Panc1 (cell line): ENCODE data around the gene HSPA12A. TPM values are rescaled to one million over a fixed set of nuclear protein-coding genes. Genes with fewer than 3 reads are reported as not detected.

Experiments used
- ATAC-seq: fragments of 200-7000 bp; cut with Tn5 transposase; 2 replicates; pipeline ENCODE4 v1.9.1; 2020; ENCODE audit warnings: mild to moderate bottlenecking, moderate library complexity
- BruUV-seq: library from RNA; stranded (reverse); fragments of 400-500 nt; replicated peaks from 2 replicates; lab custom pipeline; 2021; lab: Mats Ljungman, UMichigan
- CTCF ChIA-PET: fragments of 300-600 bp; sonication (Branson Sonifier 250); formaldehyde crosslinking; loops from one replicate; lab custom pipeline; 2022; ENCODE audit warnings: antibody characterized with exemption; lab: Charles Lee
- POLR2A ChIA-PET: fragments of 300-600 bp; sonication (Branson Sonifier 250); formaldehyde crosslinking; loops from one replicate; lab custom pipeline; 2022; ENCODE audit warnings: antibody characterized with exemption; lab: Charles Lee
- DNase-seq: peaks from one replicate; pipeline ENCODE4 v3.0.0-alpha.2; 2010; ENCODE audit warnings: low read depth, low spot score
- H3K27ac ChIP-seq: 2 replicates; pipeline ENCODE4 v1.5.1; 2011; ENCODE audit warnings: mild to moderate bottlenecking, low read length, inconsistent platforms
- H3K27me3 ChIP-seq: fragments of 200-500 bp; sonication (Bioruptor generic); 2 replicates; pipeline ENCODE4 v1.6.0; 2014; ENCODE audit warnings: low read length, inconsistent platforms; ENCODE audit not compliant: control insufficient read depth, insufficient read depth
- H3K36me3 ChIP-seq: fragments of 200-500 bp; sonication (Bioruptor generic); 2 replicates; pipeline ENCODE4 v1.5.1; 2014; ENCODE audit warnings: inconsistent platforms, mild to moderate bottlenecking, low read length, moderate library complexity; ENCODE audit not compliant: control insufficient read depth, insufficient read depth
- H3K4me1 ChIP-seq: 2 replicates; pipeline ENCODE4 v1.5.1; 2011; ENCODE audit warnings: inconsistent platforms, mild to moderate bottlenecking, low read length, moderate library complexity; ENCODE audit not compliant: control insufficient read depth, insufficient read depth
- H3K4me3 ChIP-seq, 2 experiments: 2 replicates each; pipeline ENCODE4 v1.5.1; 2011 to 2012; ENCODE audit warnings: low read depth in 2 of 2, low read length in 2 of 2, mild to moderate bottlenecking in 2 of 2, inconsistent platforms in 1 of 2, moderate library complexity in 1 of 2
- H3K9me3 ChIP-seq: fragments of 200-500 bp; sonication (Bioruptor generic); 2 replicates; pipeline ENCODE4 v1.5.1; 2014; ENCODE audit warnings: low read depth, mild to moderate bottlenecking, inconsistent platforms, low read length, moderate library complexity; ENCODE audit not compliant: control insufficient read depth, insufficient read depth
- POLR2AphosphoS5 ChIP-seq: IDR thresholded peaks from 2 replicates; pipeline ENCODE4 v1.6.1; 2012; ENCODE audit warnings: mild to moderate bottlenecking, low read depth, low read length, moderate library complexity
- SIN3A ChIP-seq: IDR thresholded peaks from 2 replicates; pipeline ENCODE4 v1.6.1; 2012; ENCODE audit warnings: low read depth, mild to moderate bottlenecking, low read length, moderate library complexity, borderline replicate concordance; ENCODE audit not compliant: insufficient read depth
- TCF7L2 ChIP-seq: IDR thresholded peaks from 2 replicates; pipeline ENCODE4 v1.6.1; 2011; ENCODE audit warnings: mild to moderate bottlenecking, low read depth, low read length, inconsistent platforms
- in situ Hi-C: cut with HindIII; loops from 2 replicates; pipeline ENCODE4 v1.10.0; 2016; ENCODE audit warnings: low sequenced_read_pairs, low pct_unique_long_range_greater_than_20kb
- intact Hi-C: fragments of 100-400 bp; cut with micrococcal nuclease; formaldehyde crosslinking; loops from one replicate; pipeline ENCODE4 v1.10.0; 2022; ENCODE audit not compliant: unreplicated experiment
- total RNA-seq: library from RNA; stranded (reverse); gene quantifications from one replicate; pipeline ENCODE4 v1.2.1, GENCODE V29; 2021; ENCODE audit not compliant: unreplicated experiment
- TF ChIP-seq, protein P1 (sequence below), 2 experiments: IDR thresholded peaks; 2 replicates each; pipeline ENCODE4 v1.6.1; 2011 to 2012; ENCODE audit warnings: low read depth in 2 of 2, control low read depth in 1 of 2, low read length in 1 of 2, mild to moderate bottlenecking in 1 of 2, moderate library complexity in 1 of 2; ENCODE audit not compliant: insufficient read depth in 1 of 2
- TF ChIP-seq, protein P2 (sequence below): fragments of 450-650 bp; IDR thresholded peaks from 2 replicates; pipeline ENCODE4 v1.5.1; 2017; ENCODE audit warnings: mild to moderate bottlenecking

Gene HSPA12A
- total RNA-seq, 1 experiment from 2014 or later, result 7.7 TPM

DNA sequence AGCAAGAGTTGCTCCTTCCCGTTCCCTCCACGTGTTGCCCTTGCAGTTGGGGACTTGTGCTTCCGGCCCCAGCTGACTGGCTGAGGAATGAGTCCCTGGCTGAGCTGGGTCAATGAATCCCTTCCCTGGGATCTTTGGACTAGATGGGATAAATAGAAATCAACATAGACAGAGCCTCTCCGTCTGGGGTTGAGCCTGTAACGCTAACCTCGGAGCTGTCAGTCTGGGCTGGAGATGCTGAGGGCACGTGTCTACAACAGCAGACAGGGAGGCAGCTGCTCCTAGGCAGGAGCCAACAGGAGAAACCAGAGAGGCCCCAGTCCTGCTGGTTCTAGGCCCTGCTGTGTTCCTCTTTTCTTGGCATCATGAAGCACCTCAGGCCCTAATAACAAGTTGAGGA is 42.3 kb upstream of the HSPA12A start:
- BruUV-seq, result no TSS peak
- intact Hi-C loops, result no loop called here
- no peak overlapping the region for H3K4me3 ChIP-seq
- ATAC-seq (no peak), DNase-seq (no peak)
- no peaks in the 10 kb centered on the region for H3K36me3 ChIP-seq
- no peaks in the 10 kb centered on the region for H3K4me1 ChIP-seq
- TF ChIP-seq, protein P1, sequence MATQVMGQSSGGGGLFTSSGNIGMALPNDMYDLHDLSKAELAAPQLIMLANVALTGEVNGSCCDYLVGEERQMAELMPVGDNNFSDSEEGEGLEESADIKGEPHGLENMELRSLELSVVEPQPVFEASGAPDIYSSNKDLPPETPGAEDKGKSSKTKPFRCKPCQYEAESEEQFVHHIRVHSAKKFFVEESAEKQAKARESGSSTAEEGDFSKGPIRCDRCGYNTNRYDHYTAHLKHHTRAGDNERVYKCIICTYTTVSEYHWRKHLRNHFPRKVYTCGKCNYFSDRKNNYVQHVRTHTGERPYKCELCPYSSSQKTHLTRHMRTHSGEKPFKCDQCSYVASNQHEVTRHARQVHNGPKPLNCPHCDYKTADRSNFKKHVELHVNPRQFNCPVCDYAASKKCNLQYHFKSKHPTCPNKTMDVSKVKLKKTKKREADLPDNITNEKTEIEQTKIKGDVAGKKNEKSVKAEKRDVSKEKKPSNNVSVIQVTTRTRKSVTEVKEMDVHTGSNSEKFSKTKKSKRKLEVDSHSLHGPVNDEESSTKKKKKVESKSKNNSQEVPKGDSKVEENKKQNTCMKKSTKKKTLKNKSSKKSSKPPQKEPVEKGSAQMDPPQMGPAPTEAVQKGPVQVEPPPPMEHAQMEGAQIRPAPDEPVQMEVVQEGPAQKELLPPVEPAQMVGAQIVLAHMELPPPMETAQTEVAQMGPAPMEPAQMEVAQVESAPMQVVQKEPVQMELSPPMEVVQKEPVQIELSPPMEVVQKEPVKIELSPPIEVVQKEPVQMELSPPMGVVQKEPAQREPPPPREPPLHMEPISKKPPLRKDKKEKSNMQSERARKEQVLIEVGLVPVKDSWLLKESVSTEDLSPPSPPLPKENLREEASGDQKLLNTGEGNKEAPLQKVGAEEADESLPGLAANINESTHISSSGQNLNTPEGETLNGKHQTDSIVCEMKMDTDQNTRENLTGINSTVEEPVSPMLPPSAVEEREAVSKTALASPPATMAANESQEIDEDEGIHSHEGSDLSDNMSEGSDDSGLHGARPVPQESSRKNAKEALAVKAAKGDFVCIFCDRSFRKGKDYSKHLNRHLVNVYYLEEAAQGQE (IDR thresholded peaks at IDR 0.05; ENCODE audit: insufficient read depth in 1 of 2, low read depth in 2 of 2, low read length in 1 of 2), result no peak
- TF ChIP-seq, protein P2, sequence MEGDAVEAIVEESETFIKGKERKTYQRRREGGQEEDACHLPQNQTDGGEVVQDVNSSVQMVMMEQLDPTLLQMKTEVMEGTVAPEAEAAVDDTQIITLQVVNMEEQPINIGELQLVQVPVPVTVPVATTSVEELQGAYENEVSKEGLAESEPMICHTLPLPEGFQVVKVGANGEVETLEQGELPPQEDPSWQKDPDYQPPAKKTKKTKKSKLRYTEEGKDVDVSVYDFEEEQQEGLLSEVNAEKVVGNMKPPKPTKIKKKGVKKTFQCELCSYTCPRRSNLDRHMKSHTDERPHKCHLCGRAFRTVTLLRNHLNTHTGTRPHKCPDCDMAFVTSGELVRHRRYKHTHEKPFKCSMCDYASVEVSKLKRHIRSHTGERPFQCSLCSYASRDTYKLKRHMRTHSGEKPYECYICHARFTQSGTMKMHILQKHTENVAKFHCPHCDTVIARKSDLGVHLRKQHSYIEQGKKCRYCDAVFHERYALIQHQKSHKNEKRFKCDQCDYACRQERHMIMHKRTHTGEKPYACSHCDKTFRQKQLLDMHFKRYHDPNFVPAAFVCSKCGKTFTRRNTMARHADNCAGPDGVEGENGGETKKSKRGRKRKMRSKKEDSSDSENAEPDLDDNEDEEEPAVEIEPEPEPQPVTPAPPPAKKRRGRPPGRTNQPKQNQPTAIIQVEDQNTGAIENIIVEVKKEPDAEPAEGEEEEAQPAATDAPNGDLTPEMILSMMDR, result no peak
- TF ChIP-seq POLR2AphosphoS5 (no peak), TCF7L2 (no peak), SIN3A (no peak)
- no peaks in the 10 kb centered on the region for H3K9me3 ChIP-seq
- ChIA-PET POLR2A (no interaction called here), CTCF (no interaction called here)
- no peaks in the 10 kb centered on the region for H3K27me3 ChIP-seq
- no peak overlapping the region for H3K27ac ChIP-seq
- in situ Hi-C loops, result no loop called here

DNA sequence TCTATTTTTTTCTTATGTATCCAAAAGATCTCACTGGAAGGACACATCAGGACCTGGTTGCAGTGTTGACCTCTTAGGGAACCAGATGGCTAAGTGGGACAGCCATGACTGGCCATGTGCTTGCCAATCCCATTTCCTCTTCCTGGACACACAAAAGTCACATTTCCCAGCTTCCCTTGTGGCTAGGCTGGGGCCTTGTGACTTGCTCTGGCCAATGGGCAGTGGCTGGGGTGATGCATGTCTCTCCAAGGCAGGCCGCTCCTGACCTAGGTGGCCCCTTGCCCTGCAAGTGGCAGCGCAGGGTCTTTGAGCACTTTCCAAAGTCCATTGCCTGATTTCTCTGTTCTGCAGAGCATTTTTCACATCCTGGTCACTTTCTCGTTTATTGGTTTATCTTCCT is 41.7 kb upstream of the HSPA12A start:
- Histone ChIP-seq H3K4me3 (no peak overlapping the region), H3K4me1 (no peaks in the 10 kb centered on the region), H3K36me3 (no peaks in the 10 kb centered on the region), H3K27ac (no peak overlapping the region), H3K9me3 (no peaks in the 10 kb centered on the region), H3K27me3 (no peaks in the 10 kb centered on the region)
- in situ Hi-C loops, result no loop called here
- DNase-seq, result no peak
- intact Hi-C loops, result no loop called here
- ATAC-seq, result no peak
- ChIA-PET CTCF (no interaction called here), POLR2A (no interaction called here)
- BruUV-seq, result no TSS peak
- TF ChIP-seq, protein P2, result no peak
- no peak for TF ChIP-seq TCF7L2
- TF ChIP-seq POLR2AphosphoS5, result no peak
- no peak for TF ChIP-seq SIN3A
- TF ChIP-seq, protein P1 (IDR thresholded peaks at IDR 0.05; ENCODE audit: insufficient read depth in 1 of 2, low read depth in 2 of 2, low read length in 1 of 2), result no peak
